LNCAP (cell line): ENCODE data around the gene AFF2.

ENCODE experiments used
- TF ChIP-seq, protein P1 (sequence below): fragments of 450-650 bp; IDR thresholded peaks from 2 replicates; pipeline ENCODE4 v1.5.1; 2017; ENCODE audit warnings: mild to moderate bottlenecking

The AFF2 gene

GRCh38 chrX:149021159-149021558 is 520.7 kb downstream of the AFF2 start:
- TF ChIP-seq, protein P1, sequence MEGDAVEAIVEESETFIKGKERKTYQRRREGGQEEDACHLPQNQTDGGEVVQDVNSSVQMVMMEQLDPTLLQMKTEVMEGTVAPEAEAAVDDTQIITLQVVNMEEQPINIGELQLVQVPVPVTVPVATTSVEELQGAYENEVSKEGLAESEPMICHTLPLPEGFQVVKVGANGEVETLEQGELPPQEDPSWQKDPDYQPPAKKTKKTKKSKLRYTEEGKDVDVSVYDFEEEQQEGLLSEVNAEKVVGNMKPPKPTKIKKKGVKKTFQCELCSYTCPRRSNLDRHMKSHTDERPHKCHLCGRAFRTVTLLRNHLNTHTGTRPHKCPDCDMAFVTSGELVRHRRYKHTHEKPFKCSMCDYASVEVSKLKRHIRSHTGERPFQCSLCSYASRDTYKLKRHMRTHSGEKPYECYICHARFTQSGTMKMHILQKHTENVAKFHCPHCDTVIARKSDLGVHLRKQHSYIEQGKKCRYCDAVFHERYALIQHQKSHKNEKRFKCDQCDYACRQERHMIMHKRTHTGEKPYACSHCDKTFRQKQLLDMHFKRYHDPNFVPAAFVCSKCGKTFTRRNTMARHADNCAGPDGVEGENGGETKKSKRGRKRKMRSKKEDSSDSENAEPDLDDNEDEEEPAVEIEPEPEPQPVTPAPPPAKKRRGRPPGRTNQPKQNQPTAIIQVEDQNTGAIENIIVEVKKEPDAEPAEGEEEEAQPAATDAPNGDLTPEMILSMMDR: no peak

DNA sequence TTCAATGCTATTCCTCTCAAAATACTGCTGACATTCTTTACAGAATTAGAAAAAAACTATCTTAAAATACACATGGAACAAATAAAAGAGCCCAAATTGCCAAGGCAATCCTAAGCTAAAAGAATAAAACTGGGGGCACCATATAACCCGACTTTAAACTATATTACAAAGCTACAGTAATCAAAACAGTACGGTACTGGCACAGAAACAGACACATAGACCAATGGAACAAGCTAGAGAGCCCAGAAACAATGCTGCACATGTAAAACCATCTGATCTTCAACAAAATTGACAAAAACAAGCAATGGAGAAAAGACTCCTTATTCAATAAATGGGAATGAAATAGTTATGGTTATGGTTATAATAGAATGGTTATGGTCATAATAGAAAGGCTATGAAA is 522.1 kb downstream of the AFF2 start:
- TF ChIP-seq, protein P1: no peak

DNA sequence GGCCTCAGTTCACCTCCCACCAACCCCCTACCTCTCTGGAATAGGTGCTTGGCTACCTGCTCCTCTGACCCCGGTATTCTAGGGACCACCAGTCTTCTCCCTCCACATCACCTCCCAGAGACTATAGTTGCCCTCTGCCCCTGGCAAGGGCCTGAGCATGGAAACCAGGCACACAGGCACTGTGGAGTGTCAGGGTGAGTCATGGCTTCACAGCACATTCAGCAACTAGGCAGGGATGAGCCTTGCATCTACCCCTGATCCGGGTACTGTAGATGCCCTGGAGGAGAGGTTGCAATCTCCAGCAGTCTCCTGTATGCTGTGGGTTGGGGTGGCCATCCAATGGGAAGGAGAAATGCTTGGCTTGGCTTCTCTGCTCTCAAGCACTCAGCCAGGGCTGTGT is 532.0 kb downstream of the AFF2 start:
- TF ChIP-seq, protein P1: no peak

GRCh38 chrX:149036086-149036485 is 535.7 kb downstream of the AFF2 start:
- TF ChIP-seq, protein P1: no peak

DNA sequence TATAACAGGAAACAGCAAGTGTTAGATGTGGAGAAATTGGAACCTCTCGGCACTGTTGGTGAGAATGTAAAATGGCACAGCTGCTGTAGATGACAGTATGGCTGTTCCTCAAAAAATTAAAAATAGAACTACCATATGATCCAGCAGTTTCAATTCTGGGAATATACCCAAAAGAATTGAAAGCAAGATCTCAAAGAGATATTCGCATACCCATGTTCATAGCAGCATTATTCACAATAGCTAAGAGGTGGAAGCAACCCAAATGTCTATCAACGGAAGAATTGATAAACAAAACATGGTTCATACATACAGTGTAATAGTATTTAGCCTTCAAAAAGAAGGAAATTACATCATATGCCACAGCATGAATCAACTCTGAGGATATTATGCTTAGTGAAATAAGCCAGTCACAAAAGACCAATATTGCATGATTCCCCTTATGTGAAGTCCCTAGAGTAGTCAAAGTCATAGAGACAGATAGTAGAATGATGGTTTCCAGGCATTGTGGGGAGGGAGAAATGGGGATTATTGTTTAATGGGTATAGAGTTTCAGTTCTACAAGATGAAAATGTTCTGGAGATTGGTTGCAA is 537.0 kb downstream of the AFF2 start:
- TF ChIP-seq, protein P1: no peak

DNA sequence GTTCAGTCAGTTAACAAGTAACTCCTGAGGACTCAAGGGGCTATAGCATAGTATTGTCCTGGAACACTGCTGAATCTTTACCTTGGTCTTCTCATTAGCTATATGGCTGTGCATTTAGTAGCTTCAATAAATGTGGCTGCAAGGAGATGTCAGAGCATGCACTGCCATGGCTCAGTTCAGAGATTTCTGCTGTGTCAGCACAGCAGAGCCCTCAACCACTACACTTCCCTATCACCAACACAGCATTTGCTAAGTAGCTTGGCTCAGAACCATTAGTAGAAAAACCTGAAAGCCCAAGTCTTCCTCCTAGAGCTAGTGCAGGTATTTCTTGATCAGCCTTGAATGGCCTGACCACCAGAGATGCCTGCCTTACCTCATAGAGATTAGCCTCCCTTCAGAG is 538.6 kb downstream of the AFF2 start:
- TF ChIP-seq, protein P1: no peak

DNA sequence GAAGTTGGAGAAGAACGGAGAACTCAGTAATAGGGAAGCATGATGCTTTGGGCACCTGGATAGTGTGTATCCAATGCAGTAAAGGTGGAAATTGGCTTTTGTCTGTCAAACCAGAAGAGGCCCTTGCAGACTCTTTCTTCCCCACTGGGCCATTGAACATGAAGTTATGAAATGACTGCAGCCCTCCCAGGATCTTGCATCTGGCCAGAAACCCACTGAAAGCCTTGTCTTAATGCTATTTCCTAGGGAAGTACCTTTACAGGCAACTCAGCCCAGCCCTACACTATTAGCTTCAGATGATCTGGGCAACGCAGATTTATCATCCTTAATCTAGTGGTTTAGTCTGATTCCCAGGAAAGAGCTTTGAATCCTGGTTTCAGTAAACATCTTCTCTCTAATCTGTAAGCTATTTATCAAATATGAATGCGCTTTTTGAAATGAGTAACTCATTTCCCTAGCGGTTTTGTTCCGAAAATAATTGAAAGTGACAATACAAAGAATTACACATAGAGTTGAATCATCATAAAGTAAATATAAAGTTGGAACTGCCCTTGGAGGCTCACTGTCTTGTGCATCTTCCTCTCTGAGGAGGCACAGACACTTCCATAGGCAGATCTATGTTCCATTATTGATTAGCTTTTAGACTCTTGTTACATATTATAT is 540.6 kb downstream of the AFF2 start:
- TF ChIP-seq, protein P1: no peak

GRCh38 chrX:149043401-149043800 is 543.0 kb downstream of the AFF2 start:
- TF ChIP-seq, protein P1: no peak
